ENCODE results near the gene CALB2.
A peak's percentile ranks its signal among the peaks of the same experiment; 100 is the strongest.

GRCh38 chr16:71412270-71413160 is 54.0 kb downstream of the CALB2 start:
- TF ChIP-seq CTCF (conservative IDR thresholded peaks at IDR 0.05; ENCODE audit: low read depth, low read length) (peak; percentile 84), EZH2 (IDR thresholded peaks at IDR 0.05; ENCODE audit: borderline replicate concordance, low read depth, low read length, poor library complexity, severe bottlenecking) (no peak)

Measured in A673 (cell line).